HFF-Myc (cell line): ENCODE data around the gene ZNF735.
A peak's percentile ranks its signal among the peaks of the same experiment; 100 is the strongest.
"Not testable (repeated sequence)": the region's sequence is repeated elsewhere in the genome, so short reads cannot be mapped to it uniquely, and the experiment has no call there.

Source experiments
- DNase-seq: peaks from one replicate; pipeline ENCODE4 v3.0.0-alpha.2; 2011; ENCODE audit warnings: low read depth; ENCODE audit errors: extremely low read depth
- H3K4me3 ChIP-seq: replicated peaks from 2 replicates; pipeline ENCODE4 v1.5.1; 2011; ENCODE audit warnings: low read depth, mild to moderate bottlenecking, control low read depth, low read length
- CTCF ChIP-seq: IDR thresholded peaks from 2 replicates; pipeline ENCODE4 v1.5.1; 2012; ENCODE audit warnings: mild to moderate bottlenecking, low read depth, low read length, control low read depth; ENCODE audit errors: missing control alignments

ZNF735 gene

GRCh38 chr7:64206903-64207302, at the start of gene ZNF735:
TSS of gene ZNF735 (plus strand) at chr7:64207203. CDS start at chr7:64207203, 0 bp downstream.
- TF ChIP-seq CTCF: no peak
- no peak for DNase-seq
- H3K4me3 ChIP-seq: no peak within 1 kb of the TSS

- DNase-seq, H3K4me3 ChIP-seq: not testable (repeated sequence)
These were observed 36.0 kb upstream of the ZNF735 start for GRCh38 chr7:64170974-64171373.

GRCh38 chr7:64174328-64174727, 32.7 kb upstream of the ZNF735 start:
- no peak overlapping the region for H3K4me3 ChIP-seq
- no peak for TF ChIP-seq CTCF
- DNase-seq: no peak

- no peak for TF ChIP-seq CTCF
- DNase-seq: no peak
- no peak overlapping the region for H3K4me3 ChIP-seq
These were observed 32.1 kb upstream of the ZNF735 start for GRCh38 chr7:64174941-64175340.

- no peak overlapping the region for H3K4me3 ChIP-seq
- peak; percentile 24 for TF ChIP-seq CTCF
- DNase-seq: no peak
These were observed 26.0 kb upstream of the ZNF735 start for GRCh38 chr7:64180989-64181388.

- H3K4me3 ChIP-seq: no peak overlapping the region
- no peak for DNase-seq
- no peak for TF ChIP-seq CTCF
These were observed 25.4 kb upstream of the ZNF735 start for GRCh38 chr7:64181586-64181985.

GRCh38 chr7:64182036-64182790, 24.8 kb upstream of the ZNF735 start:
- no peak for DNase-seq
- no peak for TF ChIP-seq CTCF
- H3K4me3 ChIP-seq: no peak overlapping the region
